Gastroesophageal sphincter (tissue), 3 donors: ENCODE results near the gene SLFN13.

Source experiments
- EP300 ChIP-seq: sonication (generic); formaldehyde crosslinking; IDR thresholded peaks from one replicate; pipeline ENCODE4 v1.6.1; 2017; ENCODE audit warnings: antibody characterized with exemption, mild to moderate bottlenecking
- POLR2A ChIP-seq, 2 donors: fragments of 450-650 bp; IDR thresholded peaks; one replicate each; pipeline ENCODE4 v1.6.1; 2017; ENCODE audit warnings: antibody characterized with exemption in 2 of 2, mild to moderate bottlenecking in 2 of 2, moderate library complexity in 1 of 2
- POLR2AphosphoS5 ChIP-seq: sonication (generic); formaldehyde crosslinking; IDR thresholded peaks from one replicate; pipeline ENCODE4 v1.6.1; 2017; ENCODE audit warnings: antibody characterized with exemption
- TF ChIP-seq, protein P1 (sequence below), 4 experiments: fragments of 200-600 bp in 2 of 4; fragments of 450-650 bp in 2 of 4; sonication (generic) in 1 of 4; IDR thresholded peaks; one replicate each; pipeline ENCODE4 v1.5.1; 2017 to 2019; ENCODE audit warnings: antibody characterized with exemption in 4 of 4, mild to moderate bottlenecking in 2 of 4, moderate library complexity in 2 of 4

DNA sequence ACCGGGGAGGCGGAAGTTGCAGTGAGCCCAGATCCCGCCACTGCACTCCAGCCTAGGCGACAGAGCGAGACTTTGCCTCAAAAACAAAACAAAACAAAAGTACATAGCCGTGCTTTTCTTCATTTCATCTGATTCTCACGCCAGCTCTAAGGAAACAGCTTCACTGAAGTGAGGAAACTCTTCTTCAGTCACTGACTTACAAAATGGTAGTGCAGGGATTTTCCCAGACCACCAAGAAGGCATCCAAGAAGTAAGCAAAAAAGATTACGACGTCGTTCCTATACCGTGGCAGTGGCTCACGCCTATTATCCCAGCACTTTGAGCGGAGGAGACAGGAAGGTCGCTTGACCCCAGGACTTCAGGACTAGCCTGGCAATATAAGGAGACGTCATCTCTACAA lies 40.4 kb upstream of the SLFN13 start:
- TF ChIP-seq, protein P1, sequence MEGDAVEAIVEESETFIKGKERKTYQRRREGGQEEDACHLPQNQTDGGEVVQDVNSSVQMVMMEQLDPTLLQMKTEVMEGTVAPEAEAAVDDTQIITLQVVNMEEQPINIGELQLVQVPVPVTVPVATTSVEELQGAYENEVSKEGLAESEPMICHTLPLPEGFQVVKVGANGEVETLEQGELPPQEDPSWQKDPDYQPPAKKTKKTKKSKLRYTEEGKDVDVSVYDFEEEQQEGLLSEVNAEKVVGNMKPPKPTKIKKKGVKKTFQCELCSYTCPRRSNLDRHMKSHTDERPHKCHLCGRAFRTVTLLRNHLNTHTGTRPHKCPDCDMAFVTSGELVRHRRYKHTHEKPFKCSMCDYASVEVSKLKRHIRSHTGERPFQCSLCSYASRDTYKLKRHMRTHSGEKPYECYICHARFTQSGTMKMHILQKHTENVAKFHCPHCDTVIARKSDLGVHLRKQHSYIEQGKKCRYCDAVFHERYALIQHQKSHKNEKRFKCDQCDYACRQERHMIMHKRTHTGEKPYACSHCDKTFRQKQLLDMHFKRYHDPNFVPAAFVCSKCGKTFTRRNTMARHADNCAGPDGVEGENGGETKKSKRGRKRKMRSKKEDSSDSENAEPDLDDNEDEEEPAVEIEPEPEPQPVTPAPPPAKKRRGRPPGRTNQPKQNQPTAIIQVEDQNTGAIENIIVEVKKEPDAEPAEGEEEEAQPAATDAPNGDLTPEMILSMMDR (IDR thresholded peaks at IDR 0.05) = no peak
- TF ChIP-seq EP300 = no peak
- no peak for TF ChIP-seq POLR2A (IDR thresholded peaks at IDR 0.05)
- no peak for TF ChIP-seq POLR2AphosphoS5
